OCI-LY1 (cell line): Measurements from ENCODE around the gene SNED1.

Source experiments
- EZH2 ChIP-seq: fragments of 200-600 bp; sonication (generic), shearing (Covaris generic); IDR thresholded peaks from 2 replicates; pipeline ENCODE4 v1.8.0; 2017; ENCODE audit warnings: borderline replicate concordance, mixed run types, mild to moderate bottlenecking, antibody characterized with exemption, low read length, moderate library complexity, mixed read lengths
- TF ChIP-seq, protein P1 (sequence below): fragments of 200-600 bp; sonication (generic), shearing (Covaris generic); IDR thresholded peaks from 2 replicates; pipeline ENCODE4 v1.5.1; 2017; ENCODE audit warnings: mild to moderate bottlenecking, antibody characterized with exemption, low read length, moderate library complexity, mixed read lengths

DNA sequence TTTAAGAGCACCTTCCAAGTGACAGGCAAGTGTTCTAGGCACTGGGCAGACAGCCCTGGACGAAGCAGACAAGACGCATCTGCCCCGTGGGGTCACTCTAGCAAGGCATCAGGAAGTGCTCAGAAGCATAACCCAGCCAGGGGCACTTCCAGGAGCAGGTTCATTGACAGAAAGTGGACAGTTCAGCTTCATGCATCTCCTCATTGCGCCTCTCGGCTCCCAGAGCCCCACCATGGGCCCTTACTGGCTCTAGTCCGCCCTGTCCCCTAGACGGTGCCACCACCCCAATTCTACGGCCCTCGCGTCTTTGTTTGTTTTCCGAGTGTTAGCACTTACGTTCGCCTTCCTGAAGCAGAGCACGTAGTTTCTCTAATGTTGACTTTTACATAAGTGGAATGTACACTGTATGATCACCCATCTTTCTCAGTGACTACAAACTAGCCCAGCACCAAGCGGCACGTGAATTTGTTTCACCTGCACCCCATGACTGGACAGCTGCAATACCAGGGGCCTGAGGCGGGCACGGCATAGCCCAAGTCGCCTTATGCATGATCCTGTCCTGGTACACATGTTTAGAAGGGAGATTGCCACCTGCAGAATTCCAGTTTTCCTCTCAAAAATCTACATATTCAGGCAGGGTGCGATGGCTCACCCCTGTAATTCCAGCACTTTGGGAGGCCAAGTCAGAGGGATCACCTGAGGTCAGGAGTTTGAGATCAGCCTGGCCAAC lies 33.2 kb downstream of the SNED1 start:
- TF ChIP-seq, protein P1, sequence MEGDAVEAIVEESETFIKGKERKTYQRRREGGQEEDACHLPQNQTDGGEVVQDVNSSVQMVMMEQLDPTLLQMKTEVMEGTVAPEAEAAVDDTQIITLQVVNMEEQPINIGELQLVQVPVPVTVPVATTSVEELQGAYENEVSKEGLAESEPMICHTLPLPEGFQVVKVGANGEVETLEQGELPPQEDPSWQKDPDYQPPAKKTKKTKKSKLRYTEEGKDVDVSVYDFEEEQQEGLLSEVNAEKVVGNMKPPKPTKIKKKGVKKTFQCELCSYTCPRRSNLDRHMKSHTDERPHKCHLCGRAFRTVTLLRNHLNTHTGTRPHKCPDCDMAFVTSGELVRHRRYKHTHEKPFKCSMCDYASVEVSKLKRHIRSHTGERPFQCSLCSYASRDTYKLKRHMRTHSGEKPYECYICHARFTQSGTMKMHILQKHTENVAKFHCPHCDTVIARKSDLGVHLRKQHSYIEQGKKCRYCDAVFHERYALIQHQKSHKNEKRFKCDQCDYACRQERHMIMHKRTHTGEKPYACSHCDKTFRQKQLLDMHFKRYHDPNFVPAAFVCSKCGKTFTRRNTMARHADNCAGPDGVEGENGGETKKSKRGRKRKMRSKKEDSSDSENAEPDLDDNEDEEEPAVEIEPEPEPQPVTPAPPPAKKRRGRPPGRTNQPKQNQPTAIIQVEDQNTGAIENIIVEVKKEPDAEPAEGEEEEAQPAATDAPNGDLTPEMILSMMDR = no peak
- TF ChIP-seq EZH2 = no peak
